GF-D8 (cell line): ENCODE results near the gene TRIM46.

Experiments used
- DNase-seq: peaks from one replicate; lab custom pipeline; 2025; lab: John Stamatoyannopoulos, UW

Gene TRIM46

DNA sequence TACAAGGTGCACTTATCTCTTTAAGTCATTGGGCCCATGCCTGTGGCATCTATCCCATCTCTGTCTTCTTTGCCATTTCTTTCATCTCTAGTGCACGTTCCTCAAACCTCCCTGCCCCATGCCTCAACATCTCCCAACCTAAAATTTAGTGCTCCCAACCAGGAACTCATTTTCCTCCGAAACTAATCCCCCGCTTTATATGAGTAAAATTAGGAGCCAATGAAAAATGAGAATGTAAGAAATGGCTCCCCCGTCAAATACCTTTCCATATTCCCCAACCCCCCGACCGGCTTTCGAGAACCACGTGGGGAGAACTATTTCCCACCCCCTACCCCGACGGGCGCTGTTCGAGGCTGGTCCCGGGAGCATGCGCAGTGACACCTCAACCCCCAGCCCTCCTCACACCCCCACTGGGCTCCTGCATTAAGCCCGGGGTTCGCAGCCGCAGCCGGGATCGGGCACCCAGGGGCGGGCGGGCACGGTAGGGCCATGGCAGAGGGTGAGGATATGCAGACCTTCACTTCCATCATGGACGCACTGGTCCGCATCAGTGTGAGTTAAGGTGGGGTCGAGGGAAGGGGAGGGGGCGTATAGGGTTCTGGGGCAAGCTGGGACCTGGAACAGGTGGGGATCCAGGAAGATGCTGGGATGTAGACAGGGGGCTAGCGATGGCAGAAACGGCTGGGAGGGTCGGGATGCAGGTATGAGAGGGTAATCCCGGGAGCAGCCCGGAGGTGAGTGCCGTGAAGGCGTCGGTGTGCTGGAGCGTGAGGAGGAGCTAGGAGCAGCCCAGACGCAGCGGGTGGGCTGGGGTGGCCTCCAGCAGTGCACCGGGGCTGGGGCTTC lies at the start of gene TRIM46:
Gene TRIM46, plus strand, starts transcription at position 372 of the 846 bp plus-strand sequence. Its CDS starts 118 bp downstream, at position 490.
- DNase-seq, result no peak

- no peak for DNase-seq
Observed at GRCh38 chr1:155124503-155125463, 48.9 kb upstream of the TRIM46 start.

GRCh38 chr1:155125511-155125945 lies 48.1 kb upstream of the TRIM46 start:
- DNase-seq, result no peak

GRCh38 chr1:155125946-155126555 lies 47.6 kb upstream of the TRIM46 start:
- no peak for DNase-seq

DNA sequence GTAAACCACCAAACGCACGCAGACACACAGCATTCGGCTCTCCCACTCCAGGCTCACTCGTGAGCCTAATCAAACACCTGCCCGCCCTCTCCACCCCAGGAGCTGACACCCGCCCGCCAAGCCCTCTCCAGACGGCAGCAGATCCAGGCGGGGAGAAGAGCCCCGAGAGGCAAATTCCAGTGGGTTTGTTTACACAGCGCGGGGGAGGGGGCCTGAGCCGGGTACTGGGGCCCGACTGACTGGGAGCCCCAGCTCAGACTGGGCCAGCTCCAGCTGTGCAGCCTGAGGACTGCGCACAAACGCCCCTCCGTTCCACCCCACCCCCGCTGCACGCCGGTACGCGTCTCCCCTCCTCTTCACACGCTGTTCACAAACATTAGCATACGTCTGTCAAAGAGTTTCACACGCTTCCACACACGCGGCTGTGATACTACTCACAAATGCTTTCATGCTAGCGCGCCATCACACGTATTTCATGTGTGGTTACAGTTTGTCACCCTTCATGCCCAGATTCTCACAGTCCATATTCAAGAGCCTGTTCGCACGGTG lies 47.0 kb upstream of the TRIM46 start:
- no peak for DNase-seq

- DNase-seq, result no peak
Observed at GRCh38 chr1:155127105-155127966, 46.3 kb upstream of the TRIM46 start, which contains the start of gene EFNA1. EFNA1 (plus strand) TSS chr1:155127876; CDS start chr1:155127978, 102 bp downstream.

DNA sequence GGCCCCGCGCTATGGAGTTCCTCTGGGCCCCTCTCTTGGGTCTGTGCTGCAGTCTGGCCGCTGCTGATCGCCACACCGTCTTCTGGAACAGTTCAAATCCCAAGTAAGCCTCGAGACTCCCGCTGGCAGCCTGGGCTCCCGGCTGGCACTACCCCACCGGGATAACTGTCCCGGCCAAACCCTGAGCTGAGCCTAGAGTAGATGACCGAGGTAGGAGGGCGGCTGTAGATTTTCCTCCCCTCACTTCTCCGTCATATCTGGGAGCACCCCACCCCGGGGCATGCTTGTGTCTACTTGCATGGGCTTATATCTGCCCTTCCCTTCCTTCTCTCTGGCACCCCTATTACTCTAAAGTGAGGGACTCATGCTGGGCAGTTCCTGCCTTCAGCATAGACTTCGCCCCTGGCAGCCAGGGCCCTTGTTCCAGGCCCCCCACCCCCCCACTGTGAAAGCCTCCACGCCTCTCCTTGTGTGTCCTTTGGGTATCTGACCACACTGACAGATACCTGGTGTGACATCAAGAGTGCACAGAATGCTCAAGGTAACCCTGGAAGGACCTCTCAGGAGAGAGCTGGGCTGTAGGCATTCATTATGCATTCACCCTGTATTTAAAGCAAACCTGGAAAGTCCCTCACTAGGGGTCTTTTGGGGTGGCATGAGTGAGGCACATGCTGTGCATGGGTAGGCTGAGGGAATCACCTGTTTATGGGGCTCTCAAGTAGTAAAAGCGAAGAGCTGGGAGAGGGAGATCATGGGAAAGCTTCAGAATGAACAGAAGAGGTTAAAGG lies 45.5 kb upstream of the TRIM46 start:
- no peak for DNase-seq

GRCh38 chr1:155128755-155129473 lies 44.7 kb upstream of the TRIM46 start:
- DNase-seq, result no peak

GRCh38 chr1:155130272-155131006 lies 43.2 kb upstream of the TRIM46 start:
- no peak for DNase-seq

DNA sequence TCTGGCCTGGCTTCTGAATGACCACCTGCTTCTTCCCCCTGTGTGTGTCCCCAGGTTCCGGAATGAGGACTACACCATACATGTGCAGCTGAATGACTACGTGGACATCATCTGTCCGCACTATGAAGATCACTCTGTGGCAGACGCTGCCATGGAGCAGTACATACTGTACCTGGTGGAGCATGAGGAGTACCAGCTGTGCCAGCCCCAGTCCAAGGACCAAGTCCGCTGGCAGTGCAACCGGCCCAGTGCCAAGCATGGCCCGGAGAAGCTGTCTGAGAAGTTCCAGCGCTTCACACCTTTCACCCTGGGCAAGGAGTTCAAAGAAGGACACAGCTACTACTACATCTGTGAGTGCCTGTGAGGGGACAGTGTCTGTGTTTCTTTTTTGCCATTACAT lies 42.4 kb upstream of the TRIM46 start:
- DNase-seq, result no peak

GRCh38 chr1:155131856-155132255 lies 41.8 kb upstream of the TRIM46 start:
- DNase-seq, result no peak

GRCh38 chr1:155133799-155134281 lies 39.8 kb upstream of the TRIM46 start:
- no peak for DNase-seq

DNA sequence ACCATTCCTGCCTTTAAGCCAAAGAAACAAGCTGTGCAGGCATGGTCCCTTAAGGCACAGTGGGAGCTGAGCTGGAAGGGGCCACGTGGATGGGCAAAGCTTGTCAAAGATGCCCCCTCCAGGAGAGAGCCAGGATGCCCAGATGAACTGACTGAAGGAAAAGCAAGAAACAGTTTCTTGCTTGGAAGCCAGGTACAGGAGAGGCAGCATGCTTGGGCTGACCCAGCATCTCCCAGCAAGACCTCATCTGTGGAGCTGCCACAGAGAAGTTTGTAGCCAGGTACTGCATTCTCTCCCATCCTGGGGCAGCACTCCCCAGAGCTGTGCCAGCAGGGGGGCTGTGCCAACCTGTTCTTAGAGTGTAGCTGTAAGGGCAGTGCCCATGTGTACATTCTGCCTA lies 39.3 kb upstream of the TRIM46 start:
- no peak for DNase-seq

GRCh38 chr1:155134880-155135414 lies 38.7 kb upstream of the TRIM46 start:
- DNase-seq, result peak; percentile 47

DNA sequence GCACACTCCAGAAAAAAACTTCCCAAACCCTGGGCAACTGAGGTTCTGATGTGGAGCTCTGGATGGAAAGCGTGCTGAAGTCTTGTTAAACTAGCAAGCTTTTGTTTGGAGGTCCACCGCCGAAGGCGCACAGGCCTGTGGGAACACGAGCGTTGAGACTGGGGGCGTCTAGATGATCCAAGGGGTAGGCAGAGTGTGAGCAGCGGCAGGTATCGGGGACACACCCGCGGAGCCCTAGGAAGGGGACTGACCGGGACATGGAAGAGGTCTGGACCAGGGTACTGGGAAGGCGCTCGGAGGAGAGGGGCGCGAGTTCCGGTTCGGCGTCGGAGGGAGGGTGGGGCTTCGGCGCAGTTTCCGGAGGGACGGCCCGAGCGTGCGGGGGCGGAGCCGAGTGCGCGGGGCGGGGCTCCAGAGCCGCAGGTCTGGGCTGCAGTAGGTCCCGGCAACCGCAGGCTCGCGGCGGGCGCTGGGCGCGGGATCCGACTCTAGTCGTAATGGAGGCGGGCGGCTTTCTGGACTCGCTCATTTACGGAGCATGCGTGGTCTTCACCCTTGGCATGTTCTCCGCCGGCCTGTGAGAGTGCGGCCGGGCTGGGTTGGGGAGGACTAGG lies 38.1 kb upstream of the TRIM46 start, which contains the start of gene SLC50A1:
Gene SLC50A1, plus strand, starts transcription at position 438 of the 614 bp plus-strand sequence. Its CDS starts 60 bp downstream, at position 498.
- DNase-seq, result peak; percentile 80

DNA sequence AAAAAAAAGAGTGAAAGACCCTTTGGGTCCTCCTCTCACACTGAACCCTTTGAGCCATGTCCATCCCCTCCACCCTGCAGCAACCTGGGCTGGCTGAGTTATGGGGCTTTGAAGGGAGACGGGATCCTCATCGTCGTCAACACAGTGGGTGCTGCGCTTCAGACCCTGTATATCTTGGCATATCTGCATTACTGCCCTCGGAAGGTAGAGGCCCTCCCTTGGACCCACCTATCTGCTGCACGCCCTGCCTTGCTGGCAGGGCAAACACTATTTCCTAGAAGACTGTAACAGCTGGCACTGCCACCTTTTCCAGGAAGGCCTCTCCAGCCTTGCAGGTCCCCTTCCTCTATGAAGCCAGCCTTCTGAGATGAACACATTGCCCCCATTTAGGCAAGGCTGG lies 36.9 kb upstream of the TRIM46 start:
- peak; percentile 61 for DNase-seq

DNA sequence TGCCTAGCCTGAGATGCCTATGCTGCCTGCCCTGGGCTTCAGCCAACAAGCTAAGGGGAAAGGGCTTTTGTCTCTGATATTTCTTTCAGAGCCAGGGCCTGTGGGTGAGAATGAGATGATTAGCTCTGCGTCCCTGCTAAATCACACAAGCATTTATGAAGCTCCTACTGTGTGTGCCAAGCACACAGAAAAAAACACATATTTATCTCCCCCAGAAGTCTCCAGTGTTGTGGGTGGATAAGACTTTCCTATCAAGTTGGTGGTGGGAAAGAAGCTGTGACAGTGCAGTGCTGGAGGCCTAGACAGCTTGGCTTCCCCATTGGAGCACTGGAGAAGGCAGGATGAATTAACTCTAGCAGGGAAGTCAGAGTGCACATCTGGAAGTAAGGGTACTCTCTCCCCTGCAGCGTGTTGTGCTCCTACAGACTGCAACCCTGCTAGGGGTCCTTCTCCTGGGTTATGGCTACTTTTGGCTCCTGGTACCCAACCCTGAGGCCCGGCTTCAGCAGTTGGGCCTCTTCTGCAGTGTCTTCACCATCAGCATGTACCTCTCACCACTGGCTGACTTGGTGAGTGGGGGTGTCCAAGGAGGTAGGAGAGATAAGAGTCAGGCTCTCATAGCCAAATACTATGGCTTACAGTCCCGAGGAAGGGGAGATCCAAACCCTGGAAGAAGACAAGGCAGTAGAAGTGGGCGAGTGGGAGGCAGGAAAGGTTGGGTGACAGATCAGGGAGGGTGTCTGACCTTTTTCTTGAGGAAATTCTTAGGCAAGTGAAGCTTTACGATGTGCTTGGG lies 36.3 kb upstream of the TRIM46 start:
- DNase-seq, result no peak
